ENCODE measurements around the gene ELAVL4. TPM values are rescaled to one million over a fixed set of nuclear protein-coding genes. Genes with fewer than 3 reads are reported as not detected.

Gene ELAVL4
- total and polyA plus RNA-seq, 2 of the 8 experiments (the other 6 are each of a cell fraction or from before 2014, with no cell fraction given): 0.21 to 0.89 TPM

GRCh38 chr1:50098591-50099021, 10.1 kb upstream of the ELAVL4 start:
- Histone ChIP-seq H3K9ac (replicated peaks in 1 of 4; ENCODE audit: extremely low read depth in 1 of 4, low read depth in 3 of 4, low read length in 3 of 4) (no peak overlapping the region), H3K4me3 (ENCODE audit: extremely low read depth in 1 of 4, insufficient read depth in 2 of 4, low read depth in 3 of 4, low read length in 4 of 4) (no peak overlapping the region), H4K5ac (ENCODE audit: insufficient read length, low read depth, low read length) (no peak overlapping the region), H2BK5ac (ENCODE audit: low read depth, low read length) (no peak overlapping the region), H3K79me1 (ENCODE audit: low read depth, low read length) (no peaks in the 10 kb centered on the region), H3K23me2 (ENCODE audit: low read depth, low read length) (no peaks in the 10 kb centered on the region), H2AFZ (ENCODE audit: low read length) (no peak overlapping the region), H3K23ac (ENCODE audit: insufficient read length) (no peak overlapping the region), H2BK12ac (ENCODE audit: low read depth, low read length) (no peak overlapping the region), H3K18ac (ENCODE audit: extremely low read depth, low read length) (no peak overlapping the region), H3K56ac (replicated peaks; ENCODE audit: insufficient read length, low read depth, low read length) (no peak overlapping the region), H3K4me1 (replicated peaks in 1 of 4; ENCODE audit: control insufficient read depth in 3 of 4, insufficient read depth in 4 of 4, low read length in 3 of 4) (no peaks in the 10 kb centered on the region), H4K91ac (replicated peaks; ENCODE audit: insufficient read length, low read length) (no peak overlapping the region), H2BK120ac (replicated peaks; ENCODE audit: low read depth, low read length) (no peak overlapping the region), H3K79me2 (ENCODE audit: control insufficient read depth in 1 of 2, insufficient read depth in 2 of 2, low read length in 2 of 2) (no peaks in the 10 kb centered on the region), H3K27me3 (replicated peaks in 1 of 4; ENCODE audit: control insufficient read depth in 3 of 4, extremely low read depth in 1 of 4, insufficient read depth in 3 of 4, low read length in 3 of 4) (no peaks in the 10 kb centered on the region), H3K14ac (ENCODE audit: insufficient read length) (no peak overlapping the region), H3K27ac (ENCODE audit: low read depth, low read length) (no peak overlapping the region), H3K36me3 (ENCODE audit: control insufficient read depth in 2 of 4, insufficient read depth in 4 of 4, low read length in 3 of 4) (no peaks in the 10 kb centered on the region), H4K8ac (ENCODE audit: extremely low read depth, insufficient read depth, low read length) (no peak overlapping the region), H3K4me2 (ENCODE audit: insufficient read depth in 1 of 2, low read depth in 2 of 2, low read length in 2 of 2) (no peak overlapping the region), H2BK20ac (ENCODE audit: low read length) (no peak overlapping the region), H3K4ac (replicated peaks; ENCODE audit: insufficient read length, low read depth, low read length) (no peak overlapping the region), H2BK15ac (ENCODE audit: low read length) (no peak overlapping the region), H2AK5ac (ENCODE audit: low read depth, low read length) (no peak overlapping the region), H4K20me1 (replicated peaks in 1 of 2; ENCODE audit: control insufficient read depth in 1 of 2, insufficient read depth in 2 of 2, low read length in 2 of 2) (no peaks in the 10 kb centered on the region), H3K9me3 (ENCODE audit: insufficient read depth in 2 of 2, low read depth in 1 of 2, low read length in 1 of 2) (peaks cover 0 to 2% of the 10 kb centered on the region in 2 experiments; a peak in 2 of 4 replicates)
- WGBS, 2 experiments (ENCODE audit: extremely low coverage in 1 of 2, insufficient coverage in 1 of 2, insufficient read length in 1 of 2, insufficient replicate concordance in 2 of 2, low coverage in 1 of 2, low lambda C conversion rate in 2 of 2, missing lambda C conversion rate in 1 of 2): 84% methylated on average over 2 of the region's 2 CpGs; no CpG with 5 or more reads in 1 of the 2 experiments
- ChIA-PET CTCF (ENCODE audit: partially characterized antibody) (no interaction called here), POLR2A (ENCODE audit: partially characterized antibody) (no interaction called here)
- TF ChIP-seq CBX8 (IDR thresholded peaks at IDR 0.05; ENCODE audit: borderline replicate concordance, low read depth, low read length) (no peak), CREB1 (IDR thresholded peaks at IDR 0.05) (no peak), EP300 (IDR thresholded peaks at IDR 0.05; ENCODE audit: borderline replicate concordance in 1 of 2, low read depth in 2 of 2, low read length in 2 of 2) (no peak), FOSL1 (IDR thresholded peaks at IDR 0.05; ENCODE audit: insufficient read depth, low read depth, low read length) (no peak), GABPA (IDR thresholded peaks at IDR 0.05; ENCODE audit: borderline replicate concordance, insufficient read depth, low read length) (no peak), SIX5 (IDR thresholded peaks at IDR 0.05; ENCODE audit: low read depth, low read length) (no peak), SP4 (IDR thresholded peaks at IDR 0.05; ENCODE audit: low read length) (no peak), BCL11A (IDR thresholded peaks at IDR 0.05; ENCODE audit: low read depth in 2 of 2, low read length in 2 of 2) (no peak), NANOG (IDR thresholded peaks at IDR 0.05; ENCODE audit: insufficient read depth, low read depth, low read length, poor library complexity, severe bottlenecking) (no peak)
- no peak for FAIRE-seq
- DNase-seq (ENCODE audit: low read depth in 1 of 2, low spot score in 2 of 2): no peak
